GM23338 (cell line): ENCODE measurements around the gene CALCOCO1. TPM values are rescaled to one million over a fixed set of nuclear protein-coding genes. Genes with fewer than 3 reads are reported as not detected.

ENCODE experiments used
- ATAC-seq: fragments of 200-7000 bp; cut with Tn5 transposase; 3 replicates; pipeline ENCODE4 v1.9.1; 2020
- DNase-seq: peaks from one replicate; pipeline ENCODE4 v3.0.0-alpha.2; 2015; ENCODE audit warnings: low spot score
- H2AFZ ChIP-seq: fragments of 200-600 bp; sonication (generic); 2 replicates; pipeline ENCODE4 v1.8.0; 2016; ENCODE audit warnings: antibody characterized with exemption, mild to moderate bottlenecking, moderate library complexity
- H3F3A ChIP-seq: fragments of 200-600 bp; sonication (generic); replicated peaks from 2 replicates; pipeline ENCODE4 v1.8.0; 2017; ENCODE audit warnings: antibody characterized with exemption, mixed run types, low read depth
- H3K27ac ChIP-seq: fragments of 200-600 bp; sonication (generic); 2 replicates; pipeline ENCODE4 v1.6.1; 2016; ENCODE audit warnings: low read depth
- H3K27me3 ChIP-seq: fragments of 200-600 bp; sonication (generic); 2 replicates; pipeline ENCODE4 v1.8.0; 2016; ENCODE audit warnings: mild to moderate bottlenecking, mixed run types, moderate library complexity; ENCODE audit not compliant: insufficient read depth
- H3K36me3 ChIP-seq: fragments of 200-600 bp; sonication (generic); 2 replicates; pipeline ENCODE4 v1.8.0; 2016; ENCODE audit warnings: mild to moderate bottlenecking; ENCODE audit not compliant: insufficient read depth
- H3K4me1 ChIP-seq: fragments of 200-600 bp; sonication (generic); 2 replicates; pipeline ENCODE4 v1.8.0; 2016; ENCODE audit warnings: mild to moderate bottlenecking, moderate library complexity; ENCODE audit not compliant: insufficient read depth
- H3K4me2 ChIP-seq: fragments of 200-600 bp; sonication (generic); 2 replicates; pipeline ENCODE4 v1.7.1; 2017; ENCODE audit warnings: mixed run types
- H3K4me3 ChIP-seq: fragments of 200-600 bp; sonication (generic); 2 replicates; pipeline ENCODE4 v1.6.1; 2016; ENCODE audit warnings: mixed run types
- H3K79me2 ChIP-seq: fragments of 200-600 bp; sonication (generic); replicated peaks from 2 replicates; pipeline ENCODE4 v1.8.0; 2017; ENCODE audit warnings: mild to moderate bottlenecking; ENCODE audit not compliant: insufficient read depth
- H3K9me2 ChIP-seq: fragments of 200-600 bp; sonication (generic); 2 replicates; pipeline ENCODE4 v1.8.0; 2017; ENCODE audit not compliant: insufficient read depth
- H4K20me1 ChIP-seq: fragments of 200-600 bp; sonication (generic); replicated peaks from 2 replicates; pipeline ENCODE4 v1.8.0; 2017; ENCODE audit warnings: mild to moderate bottlenecking; ENCODE audit not compliant: insufficient read depth
- H3K27ac Mint-ChIP-seq: 2 replicates; pipeline ENCODE4 v1.8.0; 2020; ENCODE audit warnings: inconsistent platforms, mild to moderate bottlenecking, moderate library complexity, mixed read lengths
- H3K27me3 Mint-ChIP-seq: 3 replicates; pipeline ENCODE4 v1.8.0; 2022; ENCODE audit warnings: low read depth, mild to moderate bottlenecking, moderate library complexity, mixed read lengths, inconsistent platforms; ENCODE audit not compliant: insufficient read depth, poor library complexity
- H3K36me3 Mint-ChIP-seq: 3 replicates; pipeline ENCODE4 v1.8.0; 2021; ENCODE audit warnings: low read depth, mild to moderate bottlenecking, inconsistent platforms, moderate library complexity, mixed read lengths
- H3K4me1 Mint-ChIP-seq: 3 replicates; pipeline ENCODE4 v1.8.0; 2020; ENCODE audit warnings: mild to moderate bottlenecking, inconsistent platforms, mixed read lengths
- H3K4me3 Mint-ChIP-seq: 3 replicates; pipeline ENCODE4 v1.8.0; 2021; ENCODE audit warnings: moderate library complexity, mild to moderate bottlenecking, inconsistent platforms, mixed read lengths
- H3K9me3 Mint-ChIP-seq: 3 replicates; pipeline ENCODE4 v1.8.0; 2020; ENCODE audit warnings: moderate library complexity, mild to moderate bottlenecking, inconsistent platforms, mixed read lengths
- CREB1 ChIP-seq: fragments of 250-450 bp; sonication (Bioruptor Pico); IDR thresholded peaks from 2 replicates; pipeline ENCODE4 v1.5.0; 2020; ENCODE audit warnings: low read depth, mild to moderate bottlenecking, moderate library complexity
- EZH2 ChIP-seq: fragments of 200-600 bp; sonication (generic); IDR thresholded peaks from one replicate; pipeline ENCODE4 v1.8.0; 2017; ENCODE audit warnings: antibody characterized with exemption, mild to moderate bottlenecking, low read depth; ENCODE audit not compliant: unreplicated experiment
- EZH2phosphoT487 ChIP-seq: fragments of 200-600 bp; sonication (generic); IDR thresholded peaks from one replicate; pipeline ENCODE4 v1.8.1; 2018; ENCODE audit warnings: antibody characterized with exemption; ENCODE audit not compliant: unreplicated experiment
- JUNB ChIP-seq: IDR thresholded peaks from one replicate; pipeline ENCODE4 v1.6.1; 2016; ENCODE audit warnings: antibody characterized with exemption; ENCODE audit not compliant: unreplicated experiment
- NANOG ChIP-seq: IDR thresholded peaks from 2 replicates; pipeline ENCODE4 v1.6.1; 2016; ENCODE audit warnings: antibody characterized with exemption, borderline replicate concordance
- POLR2AphosphoS5 ChIP-seq: IDR thresholded peaks from 2 replicates; pipeline ENCODE4 v1.6.1; 2016; ENCODE audit warnings: antibody characterized with exemption, low read depth
- STAT1 ChIP-seq: IDR thresholded peaks from one replicate; pipeline ENCODE4 v1.6.1; 2016; ENCODE audit warnings: antibody characterized with exemption; ENCODE audit not compliant: unreplicated experiment
- ZNF114 ChIP-seq: fragments of 250-450 bp; sonication (Bioruptor Pico); IDR thresholded peaks from 2 replicates; pipeline ENCODE4 v1.5.0; 2020; ENCODE audit warnings: mild to moderate bottlenecking, moderate library complexity
- ZNF331 ChIP-seq: fragments of 250-450 bp; sonication (Bioruptor Pico); IDR thresholded peaks from 2 replicates; pipeline ENCODE4 v1.5.0; 2020; ENCODE audit warnings: low read depth, mild to moderate bottlenecking, moderate library complexity
- polyA plus RNA-seq: library from polyadenylated mRNA; unstranded; fragments of >200 nt; fragmentation: Nextera tagmentation; extraction: Ambion mirVana; gene quantifications from 2 replicates; pipeline ENCODE4 v1.2.1, GENCODE V29; 2016
- total RNA-seq: library from RNA; depleted of rRNA; stranded (reverse); fragments of >200 nt; shearing (Covaris generic); gene quantifications from 2 replicates; pipeline ENCODE4 v1.2.3, GENCODE V29; 2014
- TF ChIP-seq, protein P1 (sequence below): IDR thresholded peaks from one replicate; pipeline ENCODE4 v1.6.1; 2018; ENCODE audit warnings: antibody characterized with exemption; ENCODE audit not compliant: unreplicated experiment
- TF ChIP-seq, protein P2 (sequence below): fragments of 250-450 bp; sonication (Bioruptor Pico); IDR thresholded peaks from 2 replicates; pipeline ENCODE4 v1.5.0; 2020; ENCODE audit warnings: mild to moderate bottlenecking, moderate library complexity
- TF ChIP-seq, protein P3 (sequence below): IDR thresholded peaks from 2 replicates; pipeline ENCODE4 v1.6.1; 2016; ENCODE audit warnings: antibody characterized with exemption
- TF ChIP-seq, protein P4 (sequence below), 2 experiments: fragments of 200-600 bp in 1 of 2; sonication (generic) in 1 of 2; conservative IDR thresholded peaks; 2 replicates each; pipeline versions ENCODE4 v1.5.1 to v1.6.1; 2016 to 2017; ENCODE audit warnings: antibody characterized with exemption in 2 of 2, low read depth in 2 of 2, mild to moderate bottlenecking in 2 of 2, moderate library complexity in 1 of 2

Gene CALCOCO1
- total and polyA plus RNA-seq, 2 experiments from 2014 or later: 6.5 to 20.4 TPM

DNA sequence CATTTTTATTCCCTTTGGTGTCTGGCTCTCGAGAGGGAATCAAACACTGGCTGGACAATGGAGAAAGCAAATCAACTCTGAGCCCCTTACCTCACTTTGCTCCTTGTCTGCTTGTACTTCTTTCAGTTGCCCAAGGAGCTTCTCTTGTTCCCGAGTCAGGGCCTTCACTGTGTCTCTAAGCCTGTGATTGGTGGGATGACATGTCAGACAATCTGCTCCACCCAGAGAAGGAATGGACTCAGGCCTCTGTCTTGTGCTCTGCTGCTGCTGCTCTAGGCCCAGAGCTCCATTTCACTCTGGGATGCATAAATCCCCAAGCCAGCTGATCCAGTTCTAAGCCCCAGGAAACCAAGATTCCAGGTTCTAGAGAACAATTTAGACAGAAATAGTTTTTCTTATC lies 7.6 kb downstream of the CALCOCO1 start:
- Histone ChIP-seq H3K4me2 (no peak overlapping the region), H3K4me1 (no peaks in the 10 kb centered on the region), H3K27me3 (no peaks in the 10 kb centered on the region), H3K4me3 (no peak overlapping the region), H3K9me2 (no peaks in the 10 kb centered on the region), H3K27ac (no peak overlapping the region), H4K20me1 (no peaks in the 10 kb centered on the region), H2AFZ (no peak overlapping the region), H3F3A (no peaks in the 10 kb centered on the region), H3K36me3 (no peaks in the 10 kb centered on the region), H3K79me2 (no peaks in the 10 kb centered on the region)
- H3K27me3 Mint-ChIP-seq: peaks cover 3% of the 10 kb centered on the region
- no peak overlapping the region for H3K4me3 Mint-ChIP-seq
- peak; percentile 96 for ATAC-seq
- H3K27ac Mint-ChIP-seq: no peak overlapping the region
- no peaks in the 10 kb centered on the region for H3K36me3 Mint-ChIP-seq
- H3K9me3 Mint-ChIP-seq: no peaks in the 10 kb centered on the region; the same call in 2 of the 3 replicates
- peaks cover 9% of the 10 kb centered on the region; the same call in 1 of the 3 replicates for H3K4me1 Mint-ChIP-seq
- peak; percentile 69 for DNase-seq
- TF ChIP-seq POLR2AphosphoS5 (no peak), NANOG (no peak), EZH2 (no peak), JUNB (no peak), ZNF114 (CRISPR knock-in tag) (no peak), CREB1 (CRISPR knock-in tag) (no peak), STAT1 (no peak), EZH2phosphoT487 (no peak), ZNF331 (no peak)
- TF ChIP-seq, protein P1, sequence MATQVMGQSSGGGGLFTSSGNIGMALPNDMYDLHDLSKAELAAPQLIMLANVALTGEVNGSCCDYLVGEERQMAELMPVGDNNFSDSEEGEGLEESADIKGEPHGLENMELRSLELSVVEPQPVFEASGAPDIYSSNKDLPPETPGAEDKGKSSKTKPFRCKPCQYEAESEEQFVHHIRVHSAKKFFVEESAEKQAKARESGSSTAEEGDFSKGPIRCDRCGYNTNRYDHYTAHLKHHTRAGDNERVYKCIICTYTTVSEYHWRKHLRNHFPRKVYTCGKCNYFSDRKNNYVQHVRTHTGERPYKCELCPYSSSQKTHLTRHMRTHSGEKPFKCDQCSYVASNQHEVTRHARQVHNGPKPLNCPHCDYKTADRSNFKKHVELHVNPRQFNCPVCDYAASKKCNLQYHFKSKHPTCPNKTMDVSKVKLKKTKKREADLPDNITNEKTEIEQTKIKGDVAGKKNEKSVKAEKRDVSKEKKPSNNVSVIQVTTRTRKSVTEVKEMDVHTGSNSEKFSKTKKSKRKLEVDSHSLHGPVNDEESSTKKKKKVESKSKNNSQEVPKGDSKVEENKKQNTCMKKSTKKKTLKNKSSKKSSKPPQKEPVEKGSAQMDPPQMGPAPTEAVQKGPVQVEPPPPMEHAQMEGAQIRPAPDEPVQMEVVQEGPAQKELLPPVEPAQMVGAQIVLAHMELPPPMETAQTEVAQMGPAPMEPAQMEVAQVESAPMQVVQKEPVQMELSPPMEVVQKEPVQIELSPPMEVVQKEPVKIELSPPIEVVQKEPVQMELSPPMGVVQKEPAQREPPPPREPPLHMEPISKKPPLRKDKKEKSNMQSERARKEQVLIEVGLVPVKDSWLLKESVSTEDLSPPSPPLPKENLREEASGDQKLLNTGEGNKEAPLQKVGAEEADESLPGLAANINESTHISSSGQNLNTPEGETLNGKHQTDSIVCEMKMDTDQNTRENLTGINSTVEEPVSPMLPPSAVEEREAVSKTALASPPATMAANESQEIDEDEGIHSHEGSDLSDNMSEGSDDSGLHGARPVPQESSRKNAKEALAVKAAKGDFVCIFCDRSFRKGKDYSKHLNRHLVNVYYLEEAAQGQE: no peak
- TF ChIP-seq, protein P2, sequence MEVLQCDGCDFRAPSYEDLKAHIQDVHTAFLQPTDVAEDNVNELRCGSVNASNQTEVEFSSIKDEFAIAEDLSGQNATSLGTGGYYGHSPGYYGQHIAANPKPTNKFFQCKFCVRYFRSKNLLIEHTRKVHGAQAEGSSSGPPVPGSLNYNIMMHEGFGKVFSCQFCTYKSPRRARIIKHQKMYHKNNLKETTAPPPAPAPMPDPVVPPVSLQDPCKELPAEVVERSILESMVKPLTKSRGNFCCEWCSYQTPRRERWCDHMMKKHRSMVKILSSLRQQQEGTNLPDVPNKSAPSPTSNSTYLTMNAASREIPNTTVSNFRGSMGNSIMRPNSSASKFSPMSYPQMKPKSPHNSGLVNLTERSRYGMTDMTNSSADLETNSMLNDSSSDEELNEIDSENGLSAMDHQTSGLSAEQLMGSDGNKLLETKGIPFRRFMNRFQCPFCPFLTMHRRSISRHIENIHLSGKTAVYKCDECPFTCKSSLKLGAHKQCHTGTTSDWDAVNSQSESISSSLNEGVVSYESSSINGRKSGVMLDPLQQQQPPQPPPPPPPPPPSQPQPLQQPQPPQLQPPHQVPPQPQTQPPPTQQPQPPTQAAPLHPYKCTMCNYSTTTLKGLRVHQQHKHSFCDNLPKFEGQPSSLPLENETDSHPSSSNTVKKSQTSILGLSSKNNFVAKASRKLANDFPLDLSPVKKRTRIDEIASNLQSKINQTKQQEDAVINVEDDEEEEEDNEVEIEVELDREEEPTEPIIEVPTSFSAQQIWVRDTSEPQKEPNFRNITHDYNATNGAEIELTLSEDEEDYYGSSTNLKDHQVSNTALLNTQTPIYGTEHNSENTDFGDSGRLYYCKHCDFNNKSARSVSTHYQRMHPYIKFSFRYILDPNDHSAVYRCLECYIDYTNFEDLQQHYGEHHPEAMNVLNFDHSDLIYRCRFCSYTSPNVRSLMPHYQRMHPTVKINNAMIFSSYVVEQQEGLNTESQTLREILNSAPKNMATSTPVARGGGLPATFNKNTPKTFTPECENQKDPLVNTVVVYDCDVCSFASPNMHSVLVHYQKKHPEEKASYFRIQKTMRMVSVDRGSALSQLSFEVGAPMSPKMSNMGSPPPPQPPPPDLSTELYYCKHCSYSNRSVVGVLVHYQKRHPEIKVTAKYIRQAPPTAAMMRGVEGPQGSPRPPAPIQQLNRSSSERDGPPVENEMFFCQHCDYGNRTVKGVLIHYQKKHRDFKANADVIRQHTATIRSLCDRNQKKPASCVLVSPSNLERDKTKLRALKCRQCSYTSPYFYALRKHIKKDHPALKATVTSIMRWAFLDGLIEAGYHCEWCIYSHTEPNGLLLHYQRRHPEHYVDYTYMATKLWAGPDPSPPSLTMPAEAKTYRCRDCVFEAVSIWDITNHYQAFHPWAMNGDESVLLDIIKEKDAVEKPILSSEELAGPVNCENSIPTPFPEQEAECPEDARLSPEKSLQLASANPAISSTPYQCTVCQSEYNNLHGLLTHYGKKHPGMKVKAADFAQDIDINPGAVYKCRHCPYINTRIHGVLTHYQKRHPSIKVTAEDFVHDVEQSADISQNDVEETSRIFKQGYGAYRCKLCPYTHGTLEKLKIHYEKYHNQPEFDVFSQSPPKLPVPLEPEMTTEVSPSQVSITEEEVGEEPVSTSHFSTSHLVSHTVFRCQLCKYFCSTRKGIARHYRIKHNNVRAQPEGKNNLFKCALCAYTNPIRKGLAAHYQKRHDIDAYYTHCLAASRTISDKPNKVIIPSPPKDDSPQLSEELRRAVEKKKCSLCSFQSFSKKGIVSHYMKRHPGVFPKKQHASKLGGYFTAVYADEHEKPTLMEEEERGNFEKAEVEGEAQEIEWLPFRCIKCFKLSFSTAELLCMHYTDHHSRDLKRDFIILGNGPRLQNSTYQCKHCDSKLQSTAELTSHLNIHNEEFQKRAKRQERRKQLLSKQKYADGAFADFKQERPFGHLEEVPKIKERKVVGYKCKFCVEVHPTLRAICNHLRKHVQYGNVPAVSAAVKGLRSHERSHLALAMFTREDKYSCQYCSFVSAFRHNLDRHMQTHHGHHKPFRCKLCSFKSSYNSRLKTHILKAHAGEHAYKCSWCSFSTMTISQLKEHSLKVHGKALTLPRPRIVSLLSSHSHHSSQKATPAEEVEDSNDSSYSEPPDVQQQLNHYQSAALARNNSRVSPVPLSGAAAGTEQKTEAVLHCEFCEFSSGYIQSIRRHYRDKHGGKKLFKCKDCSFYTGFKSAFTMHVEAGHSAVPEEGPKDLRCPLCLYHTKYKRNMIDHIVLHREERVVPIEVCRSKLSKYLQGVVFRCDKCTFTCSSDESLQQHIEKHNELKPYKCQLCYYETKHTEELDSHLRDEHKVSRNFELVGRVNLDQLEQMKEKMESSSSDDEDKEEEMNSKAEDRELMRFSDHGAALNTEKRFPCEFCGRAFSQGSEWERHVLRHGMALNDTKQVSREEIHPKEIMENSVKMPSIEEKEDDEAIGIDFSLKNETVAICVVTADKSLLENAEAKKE (CRISPR knock-in tag): no peak
- TF ChIP-seq, protein P3, sequence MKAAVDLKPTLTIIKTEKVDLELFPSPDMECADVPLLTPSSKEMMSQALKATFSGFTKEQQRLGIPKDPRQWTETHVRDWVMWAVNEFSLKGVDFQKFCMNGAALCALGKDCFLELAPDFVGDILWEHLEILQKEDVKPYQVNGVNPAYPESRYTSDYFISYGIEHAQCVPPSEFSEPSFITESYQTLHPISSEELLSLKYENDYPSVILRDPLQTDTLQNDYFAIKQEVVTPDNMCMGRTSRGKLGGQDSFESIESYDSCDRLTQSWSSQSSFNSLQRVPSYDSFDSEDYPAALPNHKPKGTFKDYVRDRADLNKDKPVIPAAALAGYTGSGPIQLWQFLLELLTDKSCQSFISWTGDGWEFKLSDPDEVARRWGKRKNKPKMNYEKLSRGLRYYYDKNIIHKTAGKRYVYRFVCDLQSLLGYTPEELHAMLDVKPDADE: no peak
- TF ChIP-seq, protein P4, sequence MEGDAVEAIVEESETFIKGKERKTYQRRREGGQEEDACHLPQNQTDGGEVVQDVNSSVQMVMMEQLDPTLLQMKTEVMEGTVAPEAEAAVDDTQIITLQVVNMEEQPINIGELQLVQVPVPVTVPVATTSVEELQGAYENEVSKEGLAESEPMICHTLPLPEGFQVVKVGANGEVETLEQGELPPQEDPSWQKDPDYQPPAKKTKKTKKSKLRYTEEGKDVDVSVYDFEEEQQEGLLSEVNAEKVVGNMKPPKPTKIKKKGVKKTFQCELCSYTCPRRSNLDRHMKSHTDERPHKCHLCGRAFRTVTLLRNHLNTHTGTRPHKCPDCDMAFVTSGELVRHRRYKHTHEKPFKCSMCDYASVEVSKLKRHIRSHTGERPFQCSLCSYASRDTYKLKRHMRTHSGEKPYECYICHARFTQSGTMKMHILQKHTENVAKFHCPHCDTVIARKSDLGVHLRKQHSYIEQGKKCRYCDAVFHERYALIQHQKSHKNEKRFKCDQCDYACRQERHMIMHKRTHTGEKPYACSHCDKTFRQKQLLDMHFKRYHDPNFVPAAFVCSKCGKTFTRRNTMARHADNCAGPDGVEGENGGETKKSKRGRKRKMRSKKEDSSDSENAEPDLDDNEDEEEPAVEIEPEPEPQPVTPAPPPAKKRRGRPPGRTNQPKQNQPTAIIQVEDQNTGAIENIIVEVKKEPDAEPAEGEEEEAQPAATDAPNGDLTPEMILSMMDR (conservative IDR thresholded peaks at IDR 0.05; ENCODE audit: low read depth in 2 of 2): no peak
